NCI-H2029 treated with DMSO at 0.1 percent for 48 hours (cell line): ENCODE data around the gene GPS1.

ENCODE experiments used
- DNase-seq: peaks from one replicate; lab custom pipeline; 2025; lab: John Stamatoyannopoulos, UW

Gene GPS1

DNA sequence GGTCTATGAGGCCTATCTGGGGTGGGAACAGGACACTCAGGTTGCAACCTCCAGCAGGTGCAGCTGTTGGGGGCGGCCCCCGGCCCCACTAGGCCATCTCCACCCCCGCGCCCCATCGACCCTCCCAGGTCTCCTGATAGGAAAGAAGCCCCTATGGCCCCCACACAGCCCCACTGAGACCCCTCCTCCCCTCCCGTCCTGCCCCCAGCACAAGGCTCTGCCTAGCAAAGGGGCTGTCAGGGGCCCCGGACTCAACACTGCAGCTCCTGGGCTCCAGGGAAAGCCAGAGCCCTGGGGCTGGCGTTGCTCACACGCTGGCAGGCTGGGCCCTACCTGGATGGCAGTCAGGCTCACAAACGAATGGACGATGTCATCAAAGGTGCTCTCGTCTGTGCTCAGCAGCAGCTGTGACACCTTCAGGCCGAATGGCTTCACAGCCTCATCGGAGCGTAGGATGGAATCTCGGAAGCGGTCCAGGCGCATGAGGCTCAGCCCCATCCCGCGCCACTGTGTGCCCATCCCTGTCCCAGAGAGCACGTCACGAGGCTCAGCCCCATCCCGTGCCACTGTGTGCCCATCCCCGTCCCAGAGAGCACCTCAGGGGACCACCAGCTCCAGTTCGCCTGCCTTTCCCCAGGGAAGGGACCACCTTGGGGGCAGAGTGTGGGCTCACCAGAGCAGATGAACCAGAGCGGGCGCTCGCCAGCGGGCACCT, 39.0 kb downstream of the GPS1 start:
- no peak for DNase-seq

DNA sequence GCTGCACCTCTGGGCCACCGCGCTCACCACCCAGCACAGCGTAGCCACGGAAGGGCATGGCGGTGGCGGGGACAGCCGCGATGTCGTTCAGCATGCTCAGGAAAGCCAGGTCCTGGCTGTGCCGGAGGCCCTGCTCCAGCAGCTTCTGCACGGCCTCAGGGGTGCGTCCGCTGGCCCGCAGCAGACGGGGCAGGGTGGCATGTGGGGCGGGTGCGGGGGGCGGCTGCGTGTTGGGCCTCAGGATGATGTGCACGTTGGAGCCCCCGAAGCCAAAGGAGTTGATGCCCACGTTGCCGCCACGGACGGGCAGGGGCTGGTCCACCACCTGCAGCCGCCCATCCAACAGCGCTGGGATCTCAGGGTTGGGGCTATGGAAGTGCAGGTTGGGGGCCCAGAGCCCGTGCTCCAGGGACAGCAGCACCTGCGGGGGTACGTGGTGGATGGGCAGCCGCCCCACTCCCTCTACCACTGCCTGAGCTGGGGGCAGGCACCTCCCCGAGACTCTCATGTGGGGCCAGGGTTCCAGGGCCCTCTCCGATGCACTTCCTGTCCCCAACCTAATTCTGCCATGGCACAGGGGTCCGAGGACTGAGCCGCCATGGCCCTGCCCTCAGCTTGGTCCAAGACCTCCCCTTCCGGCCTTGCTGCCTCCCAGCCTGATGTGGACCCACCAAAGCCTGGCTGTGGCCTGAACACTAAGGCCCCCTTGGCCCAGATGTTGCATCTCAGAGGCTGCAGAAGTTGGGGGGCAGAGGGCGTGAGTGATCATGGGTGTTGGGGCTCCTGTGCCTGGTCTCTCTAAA, 39.8 kb downstream of the GPS1 start:
- no peak for DNase-seq

DNA sequence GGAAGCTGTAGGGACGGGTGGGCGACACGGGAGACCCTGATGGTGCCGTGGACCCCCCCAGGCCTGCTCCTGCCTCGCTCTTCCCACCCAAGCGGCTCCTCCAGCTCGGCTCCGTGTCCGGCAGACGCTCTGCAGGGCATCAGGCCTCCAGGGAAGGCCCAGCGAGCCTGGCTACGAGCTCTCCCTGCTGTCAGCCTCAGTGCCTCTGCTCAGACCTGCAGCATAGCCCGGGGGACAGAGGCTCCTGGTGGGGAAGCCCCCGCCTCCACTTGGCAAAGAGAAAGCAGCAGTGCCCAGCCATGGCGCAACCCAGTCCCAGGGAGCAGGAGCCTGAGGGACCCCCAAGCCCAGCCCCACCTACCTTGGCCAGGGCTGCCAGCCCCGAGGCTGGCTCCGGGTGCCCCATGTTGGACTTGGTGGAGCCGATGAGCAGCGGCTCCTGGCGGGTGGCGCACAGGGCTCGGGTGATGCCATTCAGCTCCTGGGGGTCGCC, 40.4 kb downstream of the GPS1 start:
- no peak for DNase-seq

DNA sequence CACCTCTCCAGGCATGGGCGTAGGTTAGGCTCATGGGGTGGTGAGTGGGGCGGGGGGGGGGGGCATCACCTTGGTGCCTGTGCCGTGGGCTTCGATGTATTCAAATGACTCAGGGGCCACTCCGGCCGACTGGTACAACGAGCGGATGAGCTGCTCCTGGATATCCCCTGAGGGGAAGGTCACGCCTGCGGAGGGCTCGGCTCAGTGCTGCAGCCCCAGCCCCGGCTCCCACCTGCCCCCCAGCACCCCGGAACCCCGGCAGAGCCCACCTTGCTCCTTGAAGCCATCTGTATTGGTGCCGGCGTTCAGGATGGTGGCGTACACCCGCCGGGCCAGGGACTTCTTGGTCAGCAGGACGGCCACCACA, 40.9 kb downstream of the GPS1 start:
- no peak for DNase-seq

DNA sequence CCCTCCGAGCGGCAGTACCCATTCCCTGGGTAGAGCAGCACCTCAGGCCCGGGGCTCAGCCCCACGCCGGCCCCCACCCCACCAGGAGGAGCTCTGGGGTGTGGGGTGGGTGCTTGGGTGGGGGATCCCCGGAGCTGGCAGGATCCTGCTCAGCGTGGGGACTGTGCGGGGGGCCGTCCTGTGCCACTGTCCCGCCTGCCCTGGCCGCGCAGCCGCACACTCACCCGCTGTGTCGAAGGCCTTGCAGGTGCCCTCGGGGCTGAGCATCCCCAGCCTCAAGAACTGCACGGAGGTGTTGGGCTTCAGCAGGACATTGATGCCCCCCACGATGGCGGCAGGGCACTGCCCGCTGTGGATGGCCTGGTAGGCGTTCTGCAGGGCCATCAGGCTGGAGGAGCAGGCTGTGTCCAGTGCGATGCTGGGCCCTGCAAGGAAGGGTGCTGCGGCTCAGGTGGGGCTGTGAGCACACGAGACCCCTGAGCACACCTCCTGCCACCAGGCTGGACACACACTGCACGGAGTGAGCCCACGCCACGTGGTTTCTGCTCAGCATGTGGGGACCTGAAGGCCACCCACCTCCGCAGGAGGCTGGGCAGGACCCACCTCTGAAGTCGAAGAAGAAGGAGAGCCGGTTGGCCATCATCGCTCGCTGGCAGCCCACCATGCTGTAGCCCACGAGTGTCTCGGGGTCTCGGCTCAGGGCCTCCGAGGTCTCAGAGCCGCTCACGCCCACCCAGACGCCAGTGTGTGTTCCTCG, 41.5 kb downstream of the GPS1 start:
- no peak for DNase-seq

- no peak for DNase-seq
These were observed 43.5 kb downstream of the GPS1 start for GRCh38 chr17:82094931-82095776.

- no peak for DNase-seq
These were observed 44.3 kb downstream of the GPS1 start for GRCh38 chr17:82095777-82096708.

GRCh38 chr17:82096709-82097183, 45.0 kb downstream of the GPS1 start:
- no peak for DNase-seq

- no peak for DNase-seq
These were observed 45.7 kb downstream of the GPS1 start for GRCh38 chr17:82097184-82097918.

- DNase-seq: no peak
These were observed 46.1 kb downstream of the GPS1 start for GRCh38 chr17:82097919-82098168.

DNA sequence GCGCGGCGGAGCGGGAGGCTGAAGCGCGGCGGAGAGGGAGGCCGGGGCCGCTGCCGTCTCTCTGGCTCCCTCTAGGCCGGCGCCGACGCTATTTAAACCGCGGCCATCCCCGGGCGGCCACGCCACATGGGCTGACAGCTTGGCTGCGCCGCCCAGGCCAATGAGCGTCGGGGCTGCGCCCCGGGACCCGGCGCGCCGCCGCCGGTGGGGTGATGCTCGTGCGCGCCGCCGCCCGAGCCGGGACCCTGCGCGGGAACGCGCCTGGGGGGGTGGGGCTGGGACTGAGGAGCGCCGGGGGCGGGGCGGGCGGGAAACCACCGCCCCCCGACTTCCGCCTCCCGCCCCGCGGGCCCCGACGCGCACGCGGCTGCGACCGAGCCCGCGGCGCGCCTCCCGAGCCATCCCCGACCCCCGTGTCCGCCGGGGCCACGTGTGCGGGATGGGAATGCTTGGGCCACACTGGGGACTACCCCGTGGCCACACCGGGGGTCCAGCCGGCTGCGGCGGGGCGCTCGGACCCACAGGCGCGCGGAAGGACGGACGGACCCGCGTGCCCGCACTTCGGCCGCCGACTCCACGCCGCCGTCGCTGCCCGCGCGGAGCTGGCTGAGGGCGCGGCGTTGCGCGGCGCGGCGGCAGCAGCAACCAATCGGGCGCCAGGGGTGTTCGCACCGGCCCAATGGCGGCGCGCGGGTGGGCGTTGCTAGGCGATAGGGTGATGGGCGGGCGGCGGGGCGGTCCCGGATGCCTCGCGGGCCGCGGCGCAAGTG, 46.7 kb downstream of the GPS1 start, which contains the start of gene FASN:
FASN (minus strand) TSS at position 68 of the 770 bp plus-strand sequence. CDS start 1,791 bp downstream, outside the sequence.
- peak; percentile 45 for DNase-seq

- no peak for DNase-seq
These were observed 47.5 kb downstream of the GPS1 start for GRCh38 chr17:82098939-82099763.

DNA sequence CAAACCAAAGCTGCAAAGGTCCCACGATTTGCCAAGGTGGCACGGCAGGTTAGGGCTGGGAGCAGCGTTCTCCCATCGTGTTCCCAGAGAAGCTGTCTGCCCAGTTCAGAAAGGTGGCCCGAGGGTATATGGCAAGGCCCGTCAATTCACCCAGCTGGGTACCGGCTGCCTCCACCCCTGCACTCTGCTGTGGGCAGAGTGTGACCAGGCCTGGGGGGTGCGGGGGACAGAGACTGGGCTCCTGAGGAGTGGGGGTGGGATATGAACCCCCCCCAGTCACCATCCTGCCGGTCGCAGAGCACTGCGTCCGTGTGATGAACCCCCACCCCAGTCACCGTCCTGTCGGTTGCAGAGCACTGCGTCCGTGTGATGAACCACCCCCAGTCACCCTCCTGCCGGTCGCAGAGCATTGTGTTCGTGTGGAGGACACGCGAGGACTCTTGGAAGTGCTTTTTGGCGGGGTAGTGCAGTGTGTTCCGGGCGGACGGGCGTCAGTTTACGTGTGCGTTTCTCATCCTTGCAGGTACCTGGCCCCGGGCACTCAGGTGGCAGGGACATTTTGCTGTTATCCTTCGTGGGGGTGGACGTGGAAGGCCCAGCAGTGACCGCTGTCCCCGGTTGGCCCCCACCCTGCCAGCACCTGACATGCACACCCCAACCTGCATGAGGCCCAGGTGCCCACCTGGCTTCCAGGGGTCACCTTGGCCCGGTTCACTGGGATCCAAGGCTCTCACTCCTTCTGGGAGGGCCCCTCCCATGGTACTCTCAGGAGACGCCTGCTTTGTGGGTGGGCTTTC, 49.0 kb downstream of the GPS1 start:
- no peak for DNase-seq

DNA sequence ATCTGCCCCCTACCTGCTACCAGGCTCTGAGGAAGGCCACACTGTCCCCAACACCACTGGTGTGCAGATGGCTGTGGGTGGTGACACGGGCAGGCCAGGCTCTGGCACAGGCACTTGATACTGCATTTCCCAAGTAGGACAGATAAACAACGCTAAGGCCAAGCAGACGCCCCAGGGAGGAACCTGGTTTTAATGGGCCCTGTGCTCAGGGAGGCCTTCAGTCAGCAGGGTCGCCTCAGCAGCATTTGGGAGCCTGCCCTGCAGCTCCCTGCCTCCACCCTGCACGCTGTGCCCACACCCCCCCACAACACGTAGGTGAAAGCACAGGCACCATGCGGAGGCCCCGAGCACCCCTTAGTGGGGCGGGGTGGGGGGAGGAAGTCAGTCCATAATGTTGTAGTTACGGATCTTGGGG, 49.6 kb downstream of the GPS1 start:
- DNase-seq: no peak

- no peak for DNase-seq
These were observed 50.3 kb downstream of the GPS1 start for GRCh38 chr17:82101767-82102679.
